MM.1S (cell line): ENCODE measurements around the gene SULF2.

ENCODE experiments used
- DNase-seq: peaks from one replicate; pipeline ENCODE4 v3.0.0-alpha.2; 2015
- H2AFZ ChIP-seq: fragments of 300-600 bp; sonication (generic); 2 replicates; pipeline ENCODE4 v1.6.0; 2016; ENCODE audit warnings: antibody characterized with exemption, low read length
- H3F3A ChIP-seq: fragments of 300-600 bp; sonication (generic); 2 replicates; pipeline ENCODE4 v1.6.1; 2016; ENCODE audit warnings: mild to moderate bottlenecking, antibody characterized with exemption, low read length, moderate library complexity, mixed read lengths; ENCODE audit not compliant: insufficient read depth
- H3K27ac ChIP-seq: fragments of 300-600 bp; sonication (generic); 2 replicates; pipeline ENCODE4 v1.5.1; 2016; ENCODE audit warnings: mild to moderate bottlenecking, low read length
- H3K27me3 ChIP-seq: fragments of 300-600 bp; sonication (generic); replicated peaks from 2 replicates; pipeline ENCODE4 v1.6.0; 2016; ENCODE audit warnings: low read length; ENCODE audit not compliant: insufficient read depth
- H3K36me3 ChIP-seq: fragments of 300-600 bp; sonication (generic); replicated peaks from 2 replicates; pipeline ENCODE4 v1.6.1; 2016; ENCODE audit warnings: mild to moderate bottlenecking, low read length, mixed read lengths; ENCODE audit not compliant: insufficient read depth
- H3K4me1 ChIP-seq: fragments of 300-600 bp; sonication (generic); 2 replicates; pipeline ENCODE4 v1.6.1; 2016; ENCODE audit warnings: low read length, mixed read lengths
- H3K4me2 ChIP-seq: fragments of 300-600 bp; sonication (generic); 2 replicates; pipeline ENCODE4 v1.6.0; 2016; ENCODE audit warnings: low read depth, low read length
- H3K4me3 ChIP-seq: fragments of 300-600 bp; sonication (generic); 2 replicates; pipeline ENCODE4 v1.5.1; 2016; ENCODE audit warnings: low read length, mixed read lengths
- H3K79me2 ChIP-seq: fragments of 300-600 bp; sonication (generic); 2 replicates; pipeline ENCODE4 v1.6.1; 2016; ENCODE audit warnings: mixed run types, low read length, mixed read lengths
- H3K9ac ChIP-seq: fragments of 300-600 bp; sonication (generic); 2 replicates; pipeline ENCODE4 v1.6.1; 2016; ENCODE audit warnings: low read length, mixed read lengths
- H3K9me2 ChIP-seq: fragments of 300-600 bp; sonication (generic); replicated peaks from 2 replicates; pipeline ENCODE4 v1.6.1; 2016; ENCODE audit warnings: mild to moderate bottlenecking, low read length, mixed read lengths; ENCODE audit not compliant: insufficient read depth
- H3K9me3 ChIP-seq: fragments of 300-600 bp; sonication (generic); replicated peaks from 2 replicates; pipeline ENCODE4 v1.6.1; 2016; ENCODE audit warnings: mild to moderate bottlenecking, low read length, mixed read lengths; ENCODE audit not compliant: insufficient read depth
- H4K20me1 ChIP-seq: fragments of 300-600 bp; sonication (generic); 2 replicates; pipeline ENCODE4 v1.6.1; 2016; ENCODE audit warnings: mild to moderate bottlenecking, low read length, moderate library complexity, mixed read lengths; ENCODE audit not compliant: insufficient read depth
- CTCF ChIP-seq: fragments of 300-600 bp; sonication (generic); IDR thresholded peaks from 2 replicates; pipeline ENCODE4 v1.5.1; 2016; ENCODE audit warnings: antibody characterized with exemption, low read length, mixed read lengths
- EZH2 ChIP-seq: fragments of 300-600 bp; sonication (generic); optimal IDR thresholded peaks from 2 replicates; pipeline ENCODE3; 2017; ENCODE audit warnings: low read depth, mild to moderate bottlenecking, antibody characterized with exemption, low read length, mixed read lengths
- EZH2phosphoT487 ChIP-seq: fragments of 300-600 bp; sonication (generic); IDR thresholded peaks from 2 replicates; pipeline ENCODE4 v1.6.1; 2018; ENCODE audit warnings: antibody characterized with exemption, low read length

The SULF2 gene

GRCh38 chr20:47719625-47720024 lies 65.7 kb downstream of the SULF2 start:
- no peak overlapping the region for H3K4me3 ChIP-seq
- no peaks in the 10 kb centered on the region for H3K27me3 ChIP-seq
- H3K9me3 ChIP-seq = no peaks in the 10 kb centered on the region
- TF ChIP-seq EZH2phosphoT487 = no peak
- no peak for TF ChIP-seq CTCF
- TF ChIP-seq EZH2 = no peak
- H3F3A ChIP-seq = no peaks in the 10 kb centered on the region; the same call in 1 of the 2 replicates
- no peak overlapping the region for H3K9ac ChIP-seq
- H3K36me3 ChIP-seq = no peaks in the 10 kb centered on the region
- peaks cover 92% of the 10 kb centered on the region for H3K79me2 ChIP-seq
- H3K9me2 ChIP-seq = no peaks in the 10 kb centered on the region
- H3K4me1 ChIP-seq = no peaks in the 10 kb centered on the region
- no peaks in the 10 kb centered on the region for H4K20me1 ChIP-seq
- no peak overlapping the region for H3K4me2 ChIP-seq
- DNase-seq = no peak
- no peak overlapping the region for H3K27ac ChIP-seq
- H2AFZ ChIP-seq = no peak overlapping the region

- Histone ChIP-seq H3K9me2 (no peaks in the 10 kb centered on the region), H3F3A (no peaks in the 10 kb centered on the region; the same call in 1 of the 2 replicates), H3K79me2 (peaks cover 92% of the 10 kb centered on the region), H4K20me1 (no peaks in the 10 kb centered on the region), H3K9me3 (no peaks in the 10 kb centered on the region), H3K4me1 (no peaks in the 10 kb centered on the region), H3K4me3 (no peak overlapping the region), H3K27me3 (no peaks in the 10 kb centered on the region), H2AFZ (no peak overlapping the region), H3K9ac (no peak overlapping the region), H3K27ac (no peak overlapping the region), H3K4me2 (no peak overlapping the region), H3K36me3 (no peaks in the 10 kb centered on the region)
- TF ChIP-seq CTCF (no peak), EZH2 (no peak), EZH2phosphoT487 (no peak)
- no peak for DNase-seq
Measured at GRCh38 chr20:47719211-47719610, 66.1 kb downstream of the SULF2 start.

GRCh38 chr20:47718398-47718797 lies 66.9 kb downstream of the SULF2 start:
- no peak overlapping the region for H3K27ac ChIP-seq
- no peak overlapping the region for H2AFZ ChIP-seq
- H4K20me1 ChIP-seq = no peaks in the 10 kb centered on the region
- H3K36me3 ChIP-seq = no peaks in the 10 kb centered on the region
- H3K9me3 ChIP-seq = no peaks in the 10 kb centered on the region
- H3K27me3 ChIP-seq = no peaks in the 10 kb centered on the region
- H3K4me2 ChIP-seq = no peak overlapping the region
- no peaks in the 10 kb centered on the region; the same call in 1 of the 2 replicates for H3F3A ChIP-seq
- no peak for DNase-seq
- H3K79me2 ChIP-seq = peaks cover 91% of the 10 kb centered on the region
- TF ChIP-seq EZH2phosphoT487 (no peak), EZH2 (no peak), CTCF (no peak)
- H3K4me3 ChIP-seq = no peak overlapping the region
- H3K9ac ChIP-seq = no peak overlapping the region
- no peaks in the 10 kb centered on the region for H3K9me2 ChIP-seq
- no peaks in the 10 kb centered on the region for H3K4me1 ChIP-seq
